K562 (cell line): Measurements from ENCODE around the gene RASSF7. TPM values are rescaled to one million over a fixed set of nuclear protein-coding genes. Genes with fewer than 3 reads are reported as not detected.

Source experiments
- ATF6 ChIP-seq: sonication (generic); formaldehyde crosslinking; IDR thresholded peaks from 2 replicates; pipeline ENCODE4 v1.4.0; 2020; ENCODE audit warnings: mild to moderate bottlenecking, missing genetic modification reagents
- DNMT1 ChIP-seq: fragments of 450-650 bp; IDR thresholded peaks from 2 replicates; pipeline ENCODE4 v1.6.1; 2016; ENCODE audit warnings: antibody characterized with exemption, mild to moderate bottlenecking
- E2F3 ChIP-seq: fragments of 250-450 bp; sonication (Bioruptor Pico); IDR thresholded peaks from 2 replicates; pipeline ENCODE4 v1.4.0; 2020; ENCODE audit warnings: mild to moderate bottlenecking
- FOSL1 ChIP-seq: fragments of 200-800 bp; sonication (Bioruptor generic); conservative IDR thresholded peaks from 2 replicates; pipeline ENCODE4 v1.6.1; 2016; ENCODE audit warnings: missing genetic modification characterization, missing compliant biosample characterization
- HNRNPK ChIP-seq: fragments of 200-400 bp; formaldehyde crosslinking; IDR thresholded peaks from one replicate; pipeline ENCODE4 v1.6.1; 2018; ENCODE audit warnings: mild to moderate bottlenecking, low read depth, low read length; ENCODE audit not compliant: poor library complexity, severe bottlenecking
- NFRKB ChIP-seq: fragments of 450-650 bp; IDR thresholded peaks from 2 replicates; pipeline ENCODE4 v1.6.1; 2016; ENCODE audit warnings: low read depth
- NFYB ChIP-seq: IDR thresholded peaks from 2 replicates; pipeline ENCODE4 v1.6.1; 2011; ENCODE audit warnings: mild to moderate bottlenecking, moderate library complexity; ENCODE audit not compliant: insufficient read length; ENCODE audit errors: extremely low read depth
- NKRF ChIP-seq: fragments of 450-650 bp; IDR thresholded peaks from 2 replicates; pipeline ENCODE4 v1.6.1; 2016; ENCODE audit warnings: borderline replicate concordance
- NR1H2 ChIP-seq: sonication (generic); formaldehyde crosslinking; IDR thresholded peaks from 2 replicates; pipeline ENCODE4 v1.4.0; 2020; ENCODE audit warnings: mild to moderate bottlenecking, missing genetic modification reagents
- NR2C2 ChIP-seq, 2 experiments: fragments of 200-800 bp in 1 of 2; sonication (Bioruptor generic) in 1 of 2; sonication (generic) in 1 of 2; formaldehyde crosslinking in 1 of 2; IDR thresholded peaks; 2 replicates each; pipeline versions ENCODE4 v1.6.1 to v1.8.0; 2016 to 2022; ENCODE audit warnings: mild to moderate bottlenecking in 1 of 2, missing compliant biosample characterization in 1 of 2, missing genetic modification characterization in 1 of 2, missing genetic modification reagents in 1 of 2
- NR4A1 ChIP-seq, 2 experiments: fragments of 250-450 bp in 1 of 2; fragments of 450-650 bp in 1 of 2; sonication (Bioruptor Pico) in 1 of 2; IDR thresholded peaks; 2 replicates each; pipeline versions ENCODE4 v1.4.0 to v1.6.1; 2016 to 2020; ENCODE audit warnings: mild to moderate bottlenecking in 2 of 2, missing compliant biosample characterization in 1 of 2, missing genetic modification characterization in 1 of 2, moderate library complexity in 1 of 2
- POLR2G ChIP-seq: fragments of 200-400 bp; formaldehyde crosslinking; IDR thresholded peaks from 2 replicates; pipeline ENCODE4 v1.6.1; 2017; ENCODE audit warnings: low read depth, mild to moderate bottlenecking, antibody characterized with exemption, low read length, moderate library complexity
- SIRT6 ChIP-seq: IDR thresholded peaks from one replicate; pipeline ENCODE4 v1.6.1; 2012; ENCODE audit warnings: low read depth, mild to moderate bottlenecking, control low read depth, inconsistent platforms, low read length, moderate library complexity
- SMARCA4 ChIP-seq: fragments of 450-650 bp; IDR thresholded peaks from 2 replicates; pipeline ENCODE4 v1.6.1; 2016
- SMARCA5 ChIP-seq: fragments of 450-650 bp; IDR thresholded peaks from 2 replicates; pipeline ENCODE4 v1.6.1; 2016
- TCF3 ChIP-seq: sonication (generic); formaldehyde crosslinking; IDR thresholded peaks from 2 replicates; pipeline ENCODE4 v1.4.0; 2020; ENCODE audit warnings: mild to moderate bottlenecking, missing genetic modification reagents
- TEAD1 ChIP-seq, 2 experiments: fragments of 450-650 bp in 1 of 2; sonication (generic) in 1 of 2; formaldehyde crosslinking; IDR thresholded peaks; 2 replicates each; pipeline versions ENCODE4 v1.4.0 to v1.8.0; 2020 to 2022; ENCODE audit warnings: mild to moderate bottlenecking in 2 of 2, missing genetic modification reagents in 1 of 2
- THAP7 ChIP-seq: fragments of 250-450 bp; sonication (Bioruptor Pico); IDR thresholded peaks from 2 replicates; pipeline ENCODE4 v1.5.0; 2021
- ZBTB2 ChIP-seq: fragments of 450-650 bp; IDR thresholded peaks from 2 replicates; pipeline ENCODE4 v1.6.1; 2016; ENCODE audit warnings: antibody characterized with exemption
- ZNF23 ChIP-seq: fragments of 250-450 bp; sonication (Bioruptor Pico); IDR thresholded peaks from 2 replicates; pipeline ENCODE4 v1.4.0; 2020; ENCODE audit warnings: mild to moderate bottlenecking
- ZNF551 ChIP-seq: fragments of 250-450 bp; sonication (Bioruptor Pico); IDR thresholded peaks from 2 replicates; pipeline ENCODE4 v1.5.0; 2021; ENCODE audit warnings: mild to moderate bottlenecking, moderate library complexity
- polyA plus RNA-seq, 8 experiments: library from polyadenylated mRNA; depleted of rRNA in 4 of 8; stranded (reverse) in 5 of 8; unstranded in 3 of 8; fragments of >200 nt; fragmentation: Nextera tagmentation in 2 of 8; fragmentation: Illumina TruSeq in 1 of 8; extraction: Ambion mirVana in 2 of 8; extraction: Trizol in 1 of 8; gene quantifications; 2 replicates each; pipeline versions ENCODE4 v1.2.1 to v1.2.3, GENCODE V29; 2011 to 2014; ENCODE audit warnings: inconsistent platforms in 1 of 8, missing spikeins in 1 of 8
- total RNA-seq, 7 experiments: library from RNA; depleted of rRNA in 6 of 7; stranded (reverse); fragments of >200 nt in 6 of 7; fragmentation: Illumina TruSeq in 2 of 7; extraction: Trizol in 2 of 7; gene quantifications; 2 replicates each; pipeline versions ENCODE4 v1.2.1 to v1.2.3, GENCODE V29; 2011 to 2021; ENCODE audit warnings: low replicate concordance in 1 of 7

RASSF7 gene
- total and polyA plus RNA-seq, 9 of the 15 experiments (the other 6 are each of a cell fraction or from before 2014, with no cell fraction given), result 0.41 to 45.2 (median 18.6) TPM

- TF ChIP-seq ATF6 (CRISPR knock-in tag) (no peak; the same call in 1 of the 2 replicates), ZNF23 (CRISPR knock-in tag) (no peak), HNRNPK (no peak), NFRKB (peak; percentile 39; the same call in 1 of the 2 replicates), NR4A1 (CRISPR knock-in tag; IDR thresholded peaks at IDR 0.05) (peak; percentile 52; the same call in 1 of the 2 replicates), NR4A1 (tag; IDR thresholded peaks at IDR 0.05) (no peak), SMARCA4 (no peak), NR2C2 (CRISPR knock-in tag; IDR thresholded peaks at IDR 0.05) (0 out of 2 replicates have a peak, but pooled peaks have one; percentile 18), NR2C2 (tag; IDR thresholded peaks at IDR 0.05) (peak; percentile 91), POLR2G (peak; percentile 86), TCF3 (CRISPR knock-in tag) (no peak), DNMT1 (no peak), SIRT6 (no peak), TEAD1 (CRISPR knock-in tag; IDR thresholded peaks at IDR 0.05) (peak in 1 of 2 experiments; percentile 69; a peak in 2 of 4 replicates), NFYB (peak; percentile 90), FOSL1 (tag) (no peak), ZBTB2 (peak; percentile 46; the same call in 1 of the 2 replicates), ZNF551 (no peak), SMARCA5 (no peak), THAP7 (CRISPR knock-in tag) (0 out of 2 replicates have a peak, but pooled peaks have one; percentile 43), E2F3 (peak; percentile 74), NKRF (peak; percentile 66; the same call in 1 of the 2 replicates), NR1H2 (CRISPR knock-in tag) (no peak)
Measured at GRCh38 chr11:560305-561147, at the start of gene RASSF7, which contains the start of gene LMNTD2 (continued).
